GM18520 (cell line): ENCODE data around the gene SERPINI1.
A peak's percentile ranks its signal among the peaks of the same experiment; 100 is the strongest.
"Not testable (repeated sequence)": the region's sequence is repeated elsewhere in the genome, so short reads cannot be mapped to it uniquely, and the experiment has no call there.

Experiments
- ATAC-seq: cut with Tn5 transposase; IDR thresholded peaks from one replicate; pipeline ENCODE4 v1.9.1; 2021; ENCODE audit not compliant: unreplicated experiment

Gene SERPINI1

DNA sequence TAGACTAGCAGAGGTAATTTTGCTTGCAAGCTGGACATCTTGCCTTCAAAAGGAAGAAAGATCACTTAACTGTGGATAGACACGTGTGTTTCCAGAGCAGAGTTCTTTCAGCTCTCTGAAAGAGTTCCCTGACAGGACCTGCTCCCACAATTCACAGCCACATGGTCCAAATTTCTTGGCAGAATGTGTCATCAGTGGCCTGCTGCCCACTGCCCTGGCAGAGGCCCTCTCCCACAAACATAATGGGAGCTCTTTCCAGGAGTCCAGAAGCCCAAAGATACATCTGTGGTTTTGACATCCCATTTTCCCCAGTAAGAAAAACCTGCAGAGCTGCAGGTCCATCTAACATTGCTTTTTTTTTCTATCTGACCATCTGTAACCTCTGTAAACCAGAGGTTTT, 48.3 kb downstream of the SERPINI1 start:
- no peak for ATAC-seq

DNA sequence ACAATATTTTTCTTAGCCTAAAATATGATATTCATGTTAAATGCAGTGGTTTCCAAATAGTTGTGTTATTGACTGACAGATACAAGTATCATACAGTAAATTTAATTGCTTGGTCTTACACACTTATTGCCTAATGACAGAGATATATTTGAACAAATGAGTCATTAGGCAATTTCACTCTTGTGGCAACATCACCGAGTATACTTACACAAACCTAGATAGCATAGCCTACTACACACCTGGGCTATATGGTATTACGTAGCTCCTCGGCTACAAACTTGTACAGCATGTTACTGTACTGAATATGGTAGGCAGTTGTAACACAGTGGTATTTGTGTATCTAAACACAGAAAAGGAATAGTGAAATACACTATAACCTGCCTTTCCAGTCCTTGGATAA, 50.3 kb downstream of the SERPINI1 start:
- ATAC-seq: no peak

DNA sequence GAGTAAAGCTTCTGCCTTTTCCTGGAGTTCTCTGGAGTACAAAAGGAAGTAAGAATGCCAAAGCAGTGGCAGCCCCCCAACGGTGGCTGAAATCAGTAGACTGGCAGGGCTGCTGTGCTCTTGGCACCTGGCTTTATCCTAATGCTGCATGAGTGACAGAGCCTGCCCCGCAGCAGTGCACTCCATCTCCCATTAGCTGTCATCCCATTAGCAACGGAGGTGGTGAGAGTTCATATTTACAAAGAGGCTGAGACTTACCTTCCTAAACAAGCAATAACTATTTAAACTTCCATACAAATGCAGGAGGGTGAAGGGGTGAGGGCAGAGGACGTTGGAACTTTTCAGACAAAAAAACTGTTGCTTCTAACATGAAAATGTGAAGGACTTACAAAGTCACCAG, 51.9 kb downstream of the SERPINI1 start:
- no peak for ATAC-seq

DNA sequence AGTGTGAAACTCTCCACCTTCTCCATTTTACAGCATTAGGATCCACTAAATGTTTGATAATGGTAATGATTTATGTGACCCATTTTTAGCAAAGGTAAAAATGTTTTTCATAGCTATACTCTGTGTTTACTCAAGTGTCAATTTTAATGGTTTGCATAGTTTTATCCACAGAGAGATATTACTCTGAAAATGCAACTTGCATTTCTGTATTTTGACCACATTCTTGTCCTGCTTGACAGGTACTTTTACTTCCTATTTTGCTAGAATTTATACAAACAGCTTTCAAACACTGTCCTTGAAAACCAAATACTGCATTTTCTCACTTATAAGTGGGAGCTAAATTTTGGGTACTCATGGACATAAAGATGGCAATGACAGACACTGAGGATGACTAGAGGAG, 62.9 kb downstream of the SERPINI1 start:
- no peak for ATAC-seq

DNA sequence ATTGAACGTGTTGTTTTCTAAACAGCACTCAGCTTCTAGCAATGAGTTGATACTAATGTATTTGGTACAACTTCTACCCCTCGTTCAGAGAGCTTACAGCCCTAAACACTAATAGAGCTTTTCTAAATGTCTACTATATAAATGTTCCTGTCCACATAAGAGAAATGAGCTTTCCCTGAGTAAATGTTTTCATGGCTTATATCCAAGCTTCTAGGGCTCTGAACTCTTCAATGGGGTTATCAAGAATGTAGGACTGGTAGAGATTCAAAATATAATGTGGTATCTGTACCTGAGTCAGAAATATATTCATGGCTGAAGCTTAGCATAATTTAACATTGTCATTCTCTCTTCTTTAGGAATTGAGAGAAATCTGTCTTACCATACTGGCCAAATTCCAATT, 73.4 kb downstream of the SERPINI1 start:
- ATAC-seq: no peak

DNA sequence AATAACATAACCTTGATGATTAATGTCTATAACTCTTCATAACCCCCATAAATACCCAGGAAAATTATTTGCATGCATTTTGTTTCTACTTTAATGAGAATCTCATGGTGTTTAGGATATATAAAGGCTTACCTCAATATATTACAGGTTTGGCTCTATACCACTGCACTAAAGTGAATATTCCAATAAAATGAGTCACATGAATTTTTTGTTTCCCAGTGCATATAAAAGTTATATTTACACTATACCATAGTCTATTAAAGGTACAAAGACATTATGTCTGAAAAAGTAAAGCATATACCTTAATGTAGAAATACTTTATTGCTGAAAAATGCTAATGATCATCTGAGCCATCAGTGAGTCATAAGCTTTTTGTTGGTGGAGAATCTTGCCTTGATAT, 74.7 kb downstream of the SERPINI1 start:
- ATAC-seq: no peak

DNA sequence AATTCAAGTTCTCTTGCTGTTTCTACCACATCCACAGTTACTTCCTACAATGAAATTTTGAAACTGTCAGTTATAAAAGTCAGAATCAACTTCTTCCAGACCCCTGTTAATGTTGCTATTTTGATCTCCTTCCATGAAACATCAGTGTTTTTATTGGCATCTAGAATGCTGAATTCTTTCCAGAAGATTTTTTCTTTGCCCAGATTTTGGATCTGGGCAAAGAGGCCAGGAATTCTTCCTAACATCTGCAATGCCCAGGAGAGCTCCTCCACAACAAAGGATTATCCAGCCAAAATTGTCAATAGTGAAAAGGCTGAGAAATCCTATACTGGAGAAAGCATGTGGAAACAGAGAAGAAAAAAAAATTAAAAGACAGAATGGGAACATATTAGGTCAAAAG, 75.5 kb downstream of the SERPINI1 start:
- ATAC-seq: no peak

DNA sequence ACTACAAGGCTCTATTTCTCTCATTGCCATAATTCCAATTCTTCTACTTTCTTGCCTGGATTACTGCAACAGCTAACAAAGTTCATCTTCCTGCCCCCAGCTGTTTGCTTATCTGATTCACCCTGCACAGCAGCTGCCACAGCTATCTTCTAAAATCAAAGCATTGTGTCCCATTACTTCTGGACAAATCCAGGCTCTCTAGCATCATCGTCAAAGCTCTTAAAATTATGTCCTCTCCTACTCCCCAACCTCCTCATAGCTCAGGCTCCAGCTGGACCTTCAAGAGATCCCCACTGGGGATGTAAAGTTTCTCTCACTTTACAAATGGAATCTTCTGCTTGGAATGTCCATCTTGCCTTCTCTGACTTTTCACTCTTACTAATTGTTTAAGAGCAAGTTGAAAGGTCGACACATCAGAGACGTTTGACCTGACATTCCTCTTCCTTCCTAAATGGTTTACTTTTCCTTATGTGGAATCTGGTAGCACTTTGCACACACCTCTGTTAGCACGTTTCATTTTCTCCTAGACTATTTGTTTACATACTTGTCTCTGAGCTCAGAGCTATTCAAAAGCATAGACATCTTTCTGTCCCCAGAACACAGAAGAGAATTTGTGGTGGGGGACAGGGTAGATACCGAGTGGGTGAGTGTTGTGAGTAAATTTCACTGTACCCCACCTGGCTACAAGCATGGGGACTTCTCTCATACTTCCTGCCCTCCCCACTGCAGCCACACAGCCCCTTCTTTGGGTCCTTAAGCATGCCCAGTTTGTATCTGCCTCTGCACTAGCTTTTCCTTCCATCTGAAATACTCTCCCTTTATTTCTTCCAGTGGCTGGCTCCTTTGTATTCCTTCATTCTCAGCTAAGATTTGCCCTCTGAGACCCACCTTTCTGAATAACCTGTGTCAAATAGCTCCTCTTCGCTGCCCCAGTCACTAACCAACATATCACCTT, 77.9 kb downstream of the SERPINI1 start:
- no peak for ATAC-seq

DNA sequence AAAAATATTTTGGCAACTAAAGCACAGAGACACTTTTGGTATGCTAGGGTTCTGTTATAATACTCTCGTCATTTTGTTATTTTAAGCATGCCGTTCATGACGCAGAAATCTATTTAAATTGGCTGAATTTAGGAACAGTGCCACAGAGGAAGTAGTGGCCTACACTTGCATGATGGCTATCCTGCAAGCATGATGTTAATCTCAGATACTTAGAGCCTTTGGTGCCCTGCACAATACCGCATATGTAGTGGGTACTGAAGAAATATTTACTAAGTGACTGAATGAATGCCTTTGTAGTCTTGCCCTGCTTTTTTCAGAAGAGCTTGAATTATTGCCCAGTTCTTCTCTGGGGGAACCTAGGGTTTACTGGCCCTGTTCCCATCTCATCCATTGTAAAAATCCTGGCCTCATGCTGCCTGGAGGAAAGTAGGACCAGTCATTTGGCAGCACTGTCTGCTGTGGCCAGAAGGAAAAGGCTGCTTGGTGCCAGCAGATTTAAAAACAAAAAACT, 79.0 kb downstream of the SERPINI1 start:
- ATAC-seq: no peak

DNA sequence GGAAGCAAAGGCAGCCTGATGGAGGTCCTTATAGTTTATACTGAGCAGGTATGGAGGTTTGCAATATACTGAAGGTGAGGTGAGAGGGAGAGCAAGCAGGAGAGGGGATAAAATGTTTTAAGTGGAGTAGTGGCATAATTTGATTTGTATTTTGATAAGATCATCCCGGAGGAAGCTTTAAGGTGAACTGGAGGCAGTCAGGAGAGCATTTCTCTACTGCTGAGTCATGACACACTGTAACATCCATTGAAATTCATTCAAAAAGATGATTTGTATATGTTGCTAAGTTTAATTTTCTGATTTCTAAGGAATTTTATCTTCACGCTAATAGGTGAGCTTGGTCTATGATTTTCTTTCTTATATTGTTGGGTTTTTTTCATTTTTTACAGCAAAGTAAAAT, 81.4 kb downstream of the SERPINI1 start:
- ATAC-seq: no peak

DNA sequence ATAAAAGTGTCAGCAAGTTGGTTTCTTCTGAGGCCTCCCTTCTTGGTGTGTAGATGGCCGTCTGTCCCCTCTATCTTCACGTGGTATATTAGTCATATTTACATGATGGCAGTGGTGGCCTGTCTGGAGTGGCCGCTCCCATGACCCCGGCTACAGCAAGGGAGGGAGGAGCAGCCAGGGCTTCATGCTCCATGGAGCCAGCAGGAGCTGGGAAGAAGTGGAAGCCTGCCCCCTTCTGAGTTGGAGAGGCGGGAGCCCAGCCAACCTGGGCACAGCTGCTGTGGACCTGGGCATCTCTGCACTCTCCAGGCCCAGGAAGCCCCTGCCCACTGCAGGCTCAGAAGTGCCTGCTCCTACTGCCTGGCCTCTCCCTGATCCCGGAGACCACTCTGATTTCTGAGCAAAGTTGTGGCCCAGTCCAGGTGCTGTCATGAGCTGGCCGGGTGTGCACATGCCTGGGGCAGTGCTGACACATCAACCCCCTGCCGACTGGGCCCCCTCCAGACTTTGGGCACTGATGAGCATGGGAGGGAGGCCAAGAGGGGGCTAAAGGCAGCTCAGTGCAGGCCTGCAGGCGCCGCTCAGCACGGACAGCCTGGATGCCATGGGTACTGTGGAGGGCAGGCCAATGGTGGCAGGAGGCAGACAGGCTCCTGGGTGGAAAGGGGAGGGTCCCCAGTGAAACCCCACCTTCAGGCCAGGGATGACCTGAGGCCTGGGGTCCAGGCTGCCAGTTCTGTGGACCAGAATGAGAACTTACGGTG, 84.8 kb downstream of the SERPINI1 start:
- ATAC-seq: no peak

DNA sequence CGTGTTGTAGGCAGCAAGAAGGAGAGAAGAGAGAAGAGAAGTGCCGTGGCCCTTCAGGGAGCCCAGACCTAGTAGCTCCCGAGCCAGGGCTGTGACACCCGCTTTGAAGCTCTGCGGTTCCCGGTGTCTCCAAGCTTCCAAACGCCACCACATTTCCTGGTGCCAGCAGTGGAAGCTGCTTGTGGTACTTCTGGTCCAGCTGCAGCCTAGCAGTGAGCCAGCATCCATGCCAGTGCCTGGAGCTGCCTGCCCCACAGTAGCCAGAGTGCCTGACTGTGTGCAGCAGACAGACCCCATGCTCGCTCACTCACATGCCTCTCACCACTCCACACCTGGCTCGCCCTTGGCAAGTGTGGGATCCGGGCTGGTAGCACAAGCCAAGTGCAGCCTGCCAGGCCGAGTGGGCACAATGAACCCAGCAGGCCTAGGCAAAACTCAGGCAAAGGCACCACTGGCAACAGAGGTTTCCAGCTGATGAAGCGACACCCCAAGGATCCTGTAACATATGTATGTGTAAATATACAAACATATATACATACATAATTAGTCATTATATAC, 85.8 kb downstream of the SERPINI1 start:
- ATAC-seq: no peak

DNA sequence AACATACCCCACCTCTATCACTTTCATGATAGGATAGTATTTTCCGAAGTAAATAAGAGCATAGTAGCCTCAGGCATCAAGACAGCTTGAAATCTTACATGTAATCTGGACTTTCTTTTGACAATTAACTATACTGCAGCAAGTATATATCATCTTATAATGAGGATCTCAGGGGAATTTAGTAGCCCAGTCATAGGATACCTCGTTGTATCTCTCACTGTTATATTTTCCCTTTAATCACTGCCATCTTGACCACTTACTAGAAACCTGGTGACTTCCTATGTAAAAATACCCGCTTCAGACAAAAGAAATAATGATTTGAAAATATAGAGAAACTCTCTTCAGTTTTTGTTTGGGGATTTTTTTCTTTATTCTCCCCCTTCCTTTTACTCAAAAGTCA, 88.2 kb downstream of the SERPINI1 start:
- ATAC-seq: no peak

DNA sequence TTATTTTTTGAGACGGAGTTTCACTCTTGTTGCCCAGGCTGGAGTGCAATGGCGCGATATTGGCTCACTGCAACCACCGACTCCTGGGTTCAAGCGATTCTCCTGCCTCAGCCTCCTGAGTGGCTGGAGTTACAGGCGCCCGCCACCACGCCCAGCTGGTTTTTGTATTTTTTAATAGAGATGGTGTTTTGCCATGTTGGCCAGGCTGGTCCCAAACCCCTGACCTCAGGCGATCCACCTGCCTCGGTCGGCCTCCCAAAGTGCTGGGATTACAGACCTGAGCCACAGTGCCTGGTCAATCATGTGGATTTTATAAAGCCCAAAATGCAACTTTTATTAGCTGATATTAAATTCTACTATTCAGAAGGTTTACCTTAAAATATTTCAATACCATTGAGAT, 92.1 kb downstream of the SERPINI1 start:
- not testable (repeated sequence) for ATAC-seq

DNA sequence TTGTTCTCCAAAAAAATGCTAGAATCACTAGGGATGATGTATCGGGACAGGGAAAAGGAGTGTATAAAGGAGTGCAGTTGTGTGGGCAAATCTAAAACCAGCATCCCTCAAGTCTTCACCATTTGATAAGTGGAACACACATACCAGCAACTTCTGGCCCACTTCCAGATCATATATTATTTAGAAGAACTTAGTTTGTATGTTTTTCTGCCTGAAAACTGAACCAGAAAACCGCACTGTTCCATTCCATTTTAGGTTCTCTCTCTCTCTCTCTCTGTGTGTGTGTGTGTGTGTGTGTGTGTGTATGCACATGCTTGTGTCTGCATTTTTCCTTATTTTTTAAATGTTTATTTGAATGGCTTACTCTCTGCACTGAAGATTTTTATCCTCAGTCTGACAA, 93.5 kb downstream of the SERPINI1 start:
- ATAC-seq: no peak

DNA sequence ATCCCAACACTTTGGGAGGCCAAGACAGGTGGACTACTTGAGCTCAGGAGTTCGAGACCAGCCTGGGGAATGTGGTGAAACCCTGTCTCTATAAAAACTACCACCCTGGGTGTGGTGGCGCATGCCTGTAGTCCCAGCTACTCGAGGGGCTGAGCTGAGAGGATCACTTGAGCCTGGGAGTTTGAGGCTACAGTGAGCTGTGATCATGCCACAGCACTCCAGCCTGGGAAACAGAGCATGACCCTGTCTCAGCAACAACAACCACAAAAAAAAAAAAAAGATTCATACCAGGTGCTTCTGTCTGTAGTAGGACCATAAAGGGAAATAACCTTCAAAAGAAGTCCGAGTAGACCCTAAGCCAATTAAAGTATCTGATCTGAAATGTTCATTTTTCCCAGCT, 94.5 kb downstream of the SERPINI1 start:
- no peak for ATAC-seq

DNA sequence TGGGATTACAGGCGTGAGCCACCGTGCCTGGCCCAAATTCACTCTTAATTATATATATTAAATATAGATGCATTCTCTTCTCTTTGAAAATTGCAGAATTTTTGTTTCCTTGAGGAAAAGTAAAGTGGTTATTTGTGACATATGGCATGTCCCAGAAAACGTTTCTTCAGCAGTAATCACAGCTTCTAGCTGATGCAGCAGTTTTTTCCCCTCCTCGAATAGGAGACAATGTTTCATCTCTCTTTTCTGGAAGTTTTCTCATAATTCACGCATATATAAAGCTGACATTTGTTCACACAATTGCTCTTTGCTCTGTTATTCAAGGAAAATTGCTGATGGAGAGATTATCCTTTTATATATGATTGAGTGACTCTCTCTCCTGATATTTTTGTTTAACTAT, 99.8 kb downstream of the SERPINI1 start:
- no peak for ATAC-seq

DNA sequence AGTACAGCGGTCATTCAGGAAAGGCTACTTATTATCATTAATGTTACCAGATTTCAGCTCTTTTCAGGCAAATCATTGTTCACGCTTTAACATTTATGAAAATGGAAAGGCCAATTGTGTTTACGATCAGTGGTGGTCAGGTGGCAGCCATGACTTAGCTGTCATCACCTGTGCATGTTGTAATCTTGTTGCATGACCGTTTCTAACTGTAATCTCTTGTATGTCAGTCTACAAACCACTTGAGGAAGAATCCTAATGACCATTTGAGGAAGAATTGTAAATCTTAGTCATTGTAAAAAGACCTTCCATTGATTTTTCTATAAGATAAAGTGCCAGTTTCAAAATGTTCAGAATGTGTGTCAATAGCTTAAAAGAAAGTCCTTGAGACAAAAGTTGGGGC, 100.4 kb downstream of the SERPINI1 start:
- no peak for ATAC-seq

DNA sequence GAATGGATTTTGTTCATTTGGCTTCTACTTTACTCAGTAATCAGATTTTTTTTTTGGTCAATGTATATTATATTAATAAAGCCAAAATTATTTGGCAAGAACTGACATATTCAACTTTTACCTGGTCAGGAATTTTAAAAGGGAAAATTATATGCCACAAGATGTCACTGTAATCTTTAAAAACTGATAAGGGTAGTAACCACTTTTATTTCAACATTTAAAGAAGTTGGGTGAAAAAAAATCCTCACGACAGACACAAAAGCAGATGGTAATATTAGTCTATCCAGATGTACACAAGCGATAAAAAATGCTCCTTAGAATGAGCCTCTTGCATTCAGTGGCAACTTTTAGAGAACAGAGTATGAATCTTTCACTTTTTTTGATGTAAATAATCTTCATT, 101.9 kb downstream of the SERPINI1 start:
- ATAC-seq: no peak

DNA sequence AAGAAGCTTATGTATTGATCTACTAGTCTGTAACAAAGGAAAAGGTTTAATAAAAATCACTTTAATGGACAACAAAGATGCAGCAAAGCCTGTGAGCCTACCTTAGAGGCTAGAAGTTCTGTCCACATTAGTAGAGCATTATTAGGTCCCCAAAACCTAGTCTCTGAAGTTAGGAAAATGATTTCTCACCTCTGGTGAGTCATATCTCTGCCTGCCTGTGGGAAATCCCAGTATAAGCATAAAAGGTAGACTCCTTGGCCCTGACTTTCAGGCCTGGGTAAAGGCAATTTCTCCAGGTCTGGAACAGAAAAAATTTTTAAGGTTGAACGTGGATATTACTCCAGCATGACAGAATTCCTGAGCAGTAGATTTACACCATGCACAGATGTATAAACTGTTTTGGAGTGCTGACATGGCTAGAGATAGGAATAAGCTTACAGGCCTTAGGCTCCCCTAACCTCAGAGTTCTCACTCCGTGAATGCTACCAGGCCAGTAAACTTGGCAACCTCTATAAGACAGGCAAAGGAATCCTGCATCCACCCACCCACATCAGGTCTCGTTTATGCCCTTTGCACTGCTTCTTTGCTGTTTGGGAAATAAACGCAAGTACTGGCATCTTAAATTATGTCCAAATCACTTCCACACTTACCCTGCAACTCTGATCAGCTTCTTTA, 104.1 kb downstream of the SERPINI1 start:
- peak; percentile 67 for ATAC-seq

DNA sequence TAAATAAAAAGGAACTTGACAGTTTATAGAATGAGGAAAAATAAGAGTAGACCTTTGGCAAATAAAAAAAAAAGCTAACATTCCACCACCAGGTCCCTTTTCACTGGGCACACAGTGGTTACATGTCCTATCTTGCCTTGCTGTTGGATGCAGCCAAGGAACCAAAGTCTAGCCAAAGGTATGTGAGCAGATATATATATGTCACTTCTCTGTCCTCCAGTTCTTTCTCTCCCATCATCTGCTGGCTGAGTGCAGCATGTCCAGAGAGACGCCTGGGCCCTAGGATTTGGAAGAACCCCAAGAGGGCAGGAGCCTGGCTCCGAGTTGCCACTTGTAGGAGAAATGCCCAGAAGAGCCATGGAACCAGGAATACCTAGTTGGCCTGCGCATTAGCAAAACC, 104.7 kb downstream of the SERPINI1 start:
- no peak for ATAC-seq
